Stimulated activated CD8-positive, alpha-beta memory T cell treated with anti-CD3 and anti-CD28 coated beads, Interleukin-7, amount 100 ng/mL, for 1 hour (primary cell): ENCODE data around the gene IL4I1.

Experiments used
- DNase-seq, 2 donors: peaks; one replicate each; pipeline ENCODE4 v3.0.0-alpha.2; 2020; ENCODE audit warnings: low read depth in 2 of 2

IL4I1 gene

GRCh38 chr19:49863935-49864320 is 32.8 kb downstream of the IL4I1 start:
- DNase-seq, result no peak

GRCh38 chr19:49863254-49863934 is 33.3 kb downstream of the IL4I1 start:
- DNase-seq, result no peak

DNA sequence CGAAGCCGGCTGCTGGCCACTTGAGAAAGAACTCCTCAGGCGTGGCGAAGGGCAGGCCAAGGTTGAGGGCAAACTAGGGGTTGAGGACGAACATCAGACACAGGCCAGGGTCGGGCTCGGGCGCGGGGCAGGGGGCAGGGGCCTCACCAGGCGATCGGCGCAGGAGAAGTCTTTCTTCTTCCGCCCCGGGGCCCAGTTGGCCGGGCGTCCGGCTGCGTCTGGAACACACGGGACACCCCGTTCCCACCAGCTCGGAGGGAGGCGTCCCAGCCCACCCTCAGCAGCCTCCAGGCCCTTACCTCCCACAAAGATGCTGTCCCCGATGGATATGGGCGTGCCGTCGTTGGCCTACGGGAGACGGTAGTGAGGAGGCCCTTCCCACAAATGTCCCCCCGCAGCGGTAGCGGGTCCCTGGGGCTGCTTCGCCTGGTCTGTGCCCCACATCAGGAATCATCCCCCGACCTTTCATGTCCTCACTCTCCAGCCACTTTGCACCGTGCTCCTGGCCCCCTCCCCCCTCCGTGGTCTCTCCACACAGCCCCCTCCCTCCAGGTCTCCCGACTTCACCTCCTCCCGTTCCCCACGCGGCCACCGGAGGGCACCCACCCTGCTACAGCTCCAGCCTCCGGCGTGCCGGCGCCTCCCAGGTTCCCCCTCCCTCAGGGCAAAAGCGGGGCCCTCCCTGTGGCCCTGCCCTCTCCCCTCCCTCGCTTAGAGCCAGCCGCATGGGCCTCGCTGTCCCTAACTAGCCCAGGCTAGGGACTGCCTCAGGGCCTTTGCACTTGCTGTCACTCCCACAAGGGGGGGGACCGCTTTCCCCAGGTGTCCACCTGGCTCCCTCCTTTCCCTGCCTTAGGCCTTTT is 34.1 kb downstream of the IL4I1 start:
- DNase-seq, result no peak

- DNase-seq, result no peak
Measured at GRCh38 chr19:49861541-49862378, 34.9 kb downstream of the IL4I1 start.

DNA sequence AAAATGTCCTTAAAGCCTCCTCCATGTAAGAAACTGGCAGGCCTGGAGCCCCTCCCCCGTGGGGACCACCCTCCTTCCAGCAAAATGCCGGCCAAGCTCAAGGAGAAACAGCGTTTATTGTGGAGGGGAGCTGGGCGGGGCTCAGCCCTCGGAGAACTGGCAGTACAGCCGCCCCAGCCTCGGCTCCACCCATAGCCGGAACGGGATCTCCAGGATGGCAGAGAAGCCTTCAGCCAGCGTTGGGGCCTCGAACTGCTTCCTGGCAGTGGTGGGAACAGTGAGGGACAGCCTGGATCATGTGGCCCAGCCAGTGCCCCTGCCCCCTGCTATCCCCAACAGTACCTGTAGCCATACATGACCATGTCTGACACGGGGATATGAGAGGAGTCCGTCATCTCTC is 35.6 kb downstream of the IL4I1 start:
- DNase-seq, result no peak

DNA sequence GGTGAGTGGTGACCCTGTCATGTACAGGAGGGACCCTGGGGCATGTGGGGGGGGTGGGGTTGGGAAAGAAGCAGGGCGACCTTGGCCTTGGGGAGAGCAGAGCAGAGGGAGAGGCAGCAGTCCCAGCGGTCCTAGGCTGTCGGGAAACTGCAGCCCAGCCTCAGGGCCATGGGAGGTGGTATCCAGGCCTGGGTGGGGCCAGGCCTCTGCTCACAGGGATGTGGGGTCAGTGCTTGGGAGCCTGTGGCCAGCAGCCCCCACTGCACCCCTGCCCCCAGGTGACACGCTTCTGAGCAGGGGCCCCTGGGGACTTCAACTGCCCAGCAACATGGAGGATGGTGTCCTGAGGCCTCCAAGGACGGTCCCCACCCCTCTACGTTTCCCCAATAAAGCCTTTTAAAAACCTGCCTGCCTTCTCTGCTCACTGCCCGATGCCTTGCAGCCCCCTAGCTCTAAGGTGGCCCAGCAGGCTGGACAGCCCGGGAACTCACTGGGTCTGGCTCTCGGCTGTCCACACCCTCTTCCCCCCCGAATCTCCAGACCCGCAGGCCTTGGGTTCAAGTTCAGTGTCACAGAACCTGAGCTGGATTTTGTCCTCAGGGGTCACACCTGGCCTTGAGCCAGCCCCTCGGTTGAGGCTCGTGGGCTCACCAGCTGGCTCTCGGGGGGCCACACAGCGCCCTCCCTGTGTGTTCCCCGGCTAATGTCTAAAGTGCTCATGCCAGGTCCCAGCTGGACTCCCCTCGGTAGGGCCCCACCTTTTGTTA is 36.2 kb downstream of the IL4I1 start:
- no peak for DNase-seq

- no peak for DNase-seq
Measured at GRCh38 chr19:49859682-49860335, 36.9 kb downstream of the IL4I1 start.

GRCh38 chr19:49858088-49858985 is 38.4 kb downstream of the IL4I1 start:
- no peak for DNase-seq

DNA sequence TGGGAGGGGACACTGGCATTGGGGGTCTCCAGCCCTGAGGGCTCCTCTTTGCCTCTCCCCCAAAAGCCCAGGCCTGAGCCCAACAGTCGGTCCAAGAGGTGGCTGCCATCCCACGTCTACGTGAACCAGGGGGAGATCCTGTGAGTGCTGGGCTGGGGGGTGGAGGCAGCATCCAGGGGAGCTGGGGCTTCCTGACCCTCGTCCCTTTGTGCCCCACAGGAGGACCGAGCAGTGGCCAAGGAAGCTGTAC is 38.9 kb downstream of the IL4I1 start:
- DNase-seq, result no peak

- no peak for DNase-seq
Measured at GRCh38 chr19:49857061-49857837, 39.4 kb downstream of the IL4I1 start.

- DNase-seq, result no peak
Measured at GRCh38 chr19:49856574-49857021, 40.1 kb downstream of the IL4I1 start.

DNA sequence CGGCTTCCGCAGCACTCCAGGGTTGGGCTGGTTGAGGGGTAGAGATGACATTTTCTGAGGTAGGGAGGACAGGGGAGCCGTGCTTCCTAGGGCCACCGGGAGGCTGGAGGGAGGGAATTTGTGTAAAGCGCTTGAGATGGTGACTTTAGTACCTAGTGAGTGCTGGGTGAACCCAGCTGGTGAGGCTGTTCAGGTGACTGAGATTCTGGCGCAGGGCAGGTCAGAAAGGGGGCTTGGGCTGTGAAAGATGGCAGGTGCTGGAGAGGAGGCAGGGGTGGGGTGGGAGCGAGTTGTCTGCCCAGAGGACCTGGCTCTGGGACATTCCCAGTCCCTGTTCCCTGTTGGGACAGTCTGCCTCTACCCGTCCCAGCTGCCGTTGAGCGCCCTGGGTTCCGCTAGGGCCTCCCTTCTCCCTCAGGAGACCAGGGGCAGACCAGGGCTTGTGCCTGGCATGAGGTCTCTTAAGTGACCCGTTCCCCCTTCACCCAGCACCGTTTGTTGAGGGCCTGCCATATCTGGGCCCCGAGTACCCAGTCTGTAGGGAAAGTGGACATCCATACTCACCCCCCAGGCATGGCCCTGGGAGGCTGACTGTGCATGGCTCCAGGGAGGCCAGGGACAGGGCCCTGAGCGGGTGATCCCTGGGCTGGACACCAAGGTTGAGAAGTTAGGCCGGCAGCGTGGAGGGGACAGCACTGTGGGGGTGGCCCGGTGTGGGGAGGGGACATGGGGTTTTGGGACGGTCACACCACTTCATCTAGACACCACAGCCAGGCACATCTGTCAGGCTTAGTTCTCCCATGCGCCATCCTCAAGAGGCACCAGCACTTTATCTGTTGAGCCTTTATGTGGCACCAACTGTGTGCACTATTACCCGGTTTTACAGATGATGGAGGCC is 40.8 kb downstream of the IL4I1 start:
- DNase-seq, result no peak

- no peak for DNase-seq
Measured at GRCh38 chr19:49855277-49855675, 41.4 kb downstream of the IL4I1 start.

- DNase-seq, result no peak
Measured at GRCh38 chr19:49854378-49855263, 42.1 kb downstream of the IL4I1 start.

DNA sequence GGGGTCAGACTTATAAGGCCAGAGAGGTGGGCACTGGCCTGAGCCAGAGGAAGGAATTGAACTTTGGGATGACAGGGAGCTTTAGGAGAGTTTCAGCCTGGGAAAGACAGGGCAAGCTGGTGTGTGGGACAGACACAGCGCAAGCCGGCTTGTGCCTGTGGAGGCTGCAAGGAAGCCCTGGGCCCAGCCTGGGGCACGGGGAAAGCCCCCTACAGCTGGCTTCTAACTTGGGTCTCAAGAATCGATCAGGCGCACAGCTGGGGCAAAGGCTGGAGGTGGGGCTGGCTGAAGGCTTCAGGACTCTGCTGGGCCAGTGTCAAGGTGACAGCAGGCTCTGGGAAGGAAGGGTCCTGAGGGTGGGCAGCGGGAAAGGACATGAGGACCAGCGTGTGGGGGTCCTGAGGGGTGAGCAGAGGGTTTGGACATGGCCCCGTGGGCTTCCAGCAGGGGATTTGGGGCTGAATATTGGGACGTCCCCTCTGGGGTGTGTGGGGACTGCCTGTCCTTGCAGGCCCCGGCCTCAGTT is 42.8 kb downstream of the IL4I1 start:
- DNase-seq, result no peak

DNA sequence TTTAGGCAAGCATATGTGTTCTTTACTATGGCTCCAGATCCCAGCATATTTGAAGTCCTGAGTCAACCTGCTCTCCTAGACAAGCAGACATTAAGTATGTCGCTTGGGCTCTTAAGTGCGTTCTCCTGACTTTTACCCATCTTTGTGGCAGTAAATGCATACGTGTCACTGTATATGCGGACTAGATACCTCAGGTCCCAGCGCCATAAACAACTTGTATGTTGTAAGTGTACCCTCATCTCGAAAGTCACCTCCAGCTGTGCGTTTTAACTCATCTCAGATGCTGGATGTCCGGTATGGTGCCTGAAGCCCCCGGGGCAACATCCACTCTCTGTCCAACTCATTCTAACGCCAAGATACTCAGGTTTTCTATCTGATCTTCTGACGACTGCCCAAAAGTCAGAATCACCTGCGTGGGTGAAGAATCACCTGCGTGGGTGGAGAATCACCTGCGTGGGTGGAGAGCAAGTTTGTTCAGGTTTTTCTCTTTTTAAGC is 44.0 kb downstream of the IL4I1 start:
- DNase-seq, result no peak
